Colon (tissue), 2 donors: Measurements from ENCODE around the gene KIAA1614.

ENCODE experiments used
- FAIRE-seq: peaks from 2 replicates; lab custom pipeline; 2012; peaks lifted over from hg19 to GRCh38; lab: Jason Lieb, UNC
- donor health status: control.
- donor health status: control.

KIAA1614 gene

DNA sequence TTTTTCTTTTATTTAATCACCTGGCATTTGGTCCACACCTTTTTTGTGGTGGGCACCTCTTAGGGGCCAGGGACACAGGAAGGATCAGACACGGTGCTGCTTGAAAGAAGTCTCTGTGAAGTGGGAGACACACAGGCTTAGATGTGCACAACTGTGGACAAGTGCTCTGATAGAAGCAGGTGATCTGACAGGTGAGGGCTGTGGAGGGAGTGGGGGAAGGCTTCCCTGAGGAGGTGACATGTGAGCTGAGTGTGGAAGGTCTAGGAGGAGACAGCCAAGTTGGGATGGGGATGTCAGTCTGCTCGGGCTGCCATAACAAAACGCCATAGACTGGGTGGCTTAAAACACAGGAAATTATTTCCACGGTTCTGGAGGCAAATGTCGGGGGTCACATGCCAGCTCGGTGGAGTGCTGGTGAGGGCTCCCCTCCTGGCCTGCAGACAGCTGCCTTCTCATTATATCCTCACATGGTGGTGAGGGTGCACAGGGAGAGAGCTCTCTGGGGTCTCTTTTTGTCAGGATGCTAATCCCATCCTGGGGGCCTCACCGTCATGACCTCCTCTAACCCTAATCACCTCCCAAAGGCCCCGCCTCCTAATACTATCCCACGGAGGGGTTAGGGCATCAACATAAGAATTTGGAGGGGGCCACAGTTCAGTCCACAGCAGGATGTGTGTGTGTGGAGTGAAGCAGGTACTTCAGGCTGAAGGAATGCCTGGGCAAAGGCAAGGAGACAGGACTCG lies 5.2 kb upstream of the KIAA1614 start:
- FAIRE-seq = no peak

GRCh38 chr1:180908074-180908765 lies 4.5 kb upstream of the KIAA1614 start:
- FAIRE-seq = no peak

- no peak for FAIRE-seq
Observed at GRCh38 chr1:180909005-180909414, 3.7 kb upstream of the KIAA1614 start.

DNA sequence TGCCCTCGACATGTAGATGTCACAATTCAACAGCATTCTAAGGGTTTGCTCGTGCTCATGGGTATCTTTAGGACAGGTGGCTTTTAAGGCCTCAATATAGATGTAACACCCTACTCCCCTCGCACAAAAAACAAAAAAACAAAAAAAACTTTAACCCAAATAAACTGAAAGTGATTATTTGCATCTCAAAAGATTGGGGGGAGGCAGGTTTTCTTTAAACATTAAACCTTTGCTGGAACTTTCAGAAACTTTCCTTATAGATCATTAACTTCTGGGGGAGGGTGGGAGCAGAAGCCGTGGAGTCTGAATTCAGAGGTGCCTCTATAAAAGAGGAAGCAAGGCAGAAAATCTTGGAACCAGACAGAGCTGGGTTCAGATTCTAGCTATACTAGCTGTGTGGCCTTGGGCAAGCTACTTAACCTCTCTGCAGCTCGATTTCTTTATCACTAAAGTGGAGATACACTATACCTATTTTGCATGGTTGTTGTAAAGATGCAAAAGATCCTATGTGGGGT lies 3.2 kb upstream of the KIAA1614 start:
- no peak for FAIRE-seq

DNA sequence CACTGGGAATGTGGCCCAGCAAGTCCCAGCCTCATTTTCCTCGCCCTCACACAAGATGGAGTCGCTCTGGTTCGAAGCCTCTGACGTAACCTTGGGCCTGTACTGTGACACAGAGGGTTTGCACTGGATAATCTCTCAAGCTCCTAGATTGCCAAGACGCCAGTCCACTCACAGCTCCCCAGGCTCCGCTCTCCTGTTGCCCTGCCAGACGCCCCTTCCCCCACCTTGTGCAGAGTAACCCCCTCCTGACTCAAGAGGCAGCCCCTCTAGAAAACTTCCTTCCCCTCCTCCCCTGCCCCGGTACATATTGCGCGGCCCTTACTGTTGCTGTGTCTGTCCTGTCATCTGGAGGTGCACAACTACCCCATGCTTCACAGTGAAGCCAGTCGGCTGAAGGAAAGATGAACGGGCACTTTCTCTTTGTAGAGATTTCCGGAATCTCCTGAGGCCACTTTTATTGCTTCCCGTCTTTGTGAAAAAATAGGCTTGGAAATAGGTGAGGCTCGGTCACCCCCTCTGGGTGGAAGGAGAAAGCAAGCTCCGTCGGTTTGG lies 981 bp upstream of the KIAA1614 start:
- no peak for FAIRE-seq

- FAIRE-seq = no peak
Observed at GRCh38 chr1:180912211-180912800, 391 bp upstream of the KIAA1614 start.

DNA sequence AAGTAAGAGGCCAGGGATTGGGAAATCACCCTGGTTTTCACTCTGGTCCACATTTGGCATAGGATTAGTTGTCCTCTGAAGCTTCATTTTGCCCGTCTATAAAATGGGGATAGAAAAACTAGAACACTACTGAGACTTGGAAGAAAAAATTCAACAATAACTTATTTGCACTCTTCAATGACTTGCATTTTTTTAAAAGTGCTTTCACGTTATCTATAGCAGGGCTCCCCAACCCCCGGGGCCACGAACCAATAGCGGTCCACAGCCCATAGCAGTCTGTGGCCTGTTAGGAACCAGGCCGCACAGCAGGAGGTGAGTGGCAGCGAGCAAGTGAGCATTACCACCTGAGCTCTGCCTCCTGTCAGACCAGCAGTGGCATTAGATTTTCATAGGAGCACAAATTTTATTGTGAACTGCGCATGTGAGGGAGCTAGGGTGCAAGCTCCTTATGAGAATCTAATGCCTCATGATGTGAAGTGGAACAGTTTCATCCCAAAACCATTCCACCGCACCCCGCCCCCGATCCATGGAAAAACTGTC lies 2.8 kb downstream of the KIAA1614 start:
- FAIRE-seq = no peak

DNA sequence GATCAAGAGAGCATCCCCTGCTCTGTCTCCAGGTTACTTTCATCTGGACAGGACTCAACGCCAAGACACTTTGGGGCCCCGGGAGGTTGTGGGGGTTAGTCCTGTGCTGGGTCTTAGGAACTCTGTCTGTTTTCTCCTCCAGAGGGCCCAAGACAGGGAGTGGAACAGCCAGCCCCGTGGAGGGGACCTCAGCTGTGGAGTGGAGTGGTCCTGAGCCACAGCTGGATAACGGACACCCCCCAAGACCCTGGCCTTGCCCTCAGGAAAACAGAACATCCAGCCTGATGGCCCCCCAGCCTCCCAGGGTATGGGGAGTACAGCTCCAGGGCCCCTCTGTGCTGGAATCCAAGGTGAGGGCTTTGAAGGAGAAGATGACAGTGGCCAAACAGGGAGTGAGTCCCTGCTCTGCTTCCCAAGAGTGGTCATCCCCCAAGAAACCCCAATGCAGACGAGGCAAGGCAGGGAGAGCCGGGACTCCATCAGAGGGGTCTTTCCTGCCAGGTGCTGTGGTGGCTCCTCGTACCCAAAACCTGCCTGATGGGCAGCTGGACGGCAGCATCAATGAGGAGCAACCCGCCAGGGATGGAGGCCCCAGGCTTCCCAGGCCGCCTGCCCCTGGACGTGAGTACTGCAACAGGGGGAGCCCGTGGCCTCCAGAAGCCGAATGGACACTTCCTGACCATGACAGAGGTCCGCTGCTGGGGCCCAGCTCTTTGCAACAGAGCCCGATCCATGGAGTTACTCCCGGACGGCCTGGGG lies 3.5 kb downstream of the KIAA1614 start:
- FAIRE-seq = no peak

DNA sequence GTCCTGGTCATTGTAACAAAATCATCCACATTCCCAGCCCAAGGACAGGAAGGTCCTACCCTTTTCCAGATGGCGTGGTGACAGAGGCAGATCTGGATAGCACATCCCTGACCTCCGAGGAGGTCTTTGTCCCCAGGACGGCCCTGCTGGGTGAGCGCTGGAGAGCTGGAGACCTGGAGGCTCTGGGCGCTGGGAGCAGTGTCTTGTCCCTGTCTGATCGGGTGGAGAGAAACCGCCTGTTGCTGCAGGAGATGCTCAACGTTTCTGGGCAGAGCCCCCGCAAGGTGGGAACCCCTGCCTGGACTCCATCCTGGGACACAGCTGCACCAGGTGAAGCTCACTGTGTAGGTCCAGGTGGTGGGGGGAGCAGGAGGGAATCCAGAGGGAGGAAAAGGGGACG lies 4.1 kb downstream of the KIAA1614 start:
- FAIRE-seq = no peak

GRCh38 chr1:180917306-180918065 lies 4.8 kb downstream of the KIAA1614 start:
- no peak for FAIRE-seq

DNA sequence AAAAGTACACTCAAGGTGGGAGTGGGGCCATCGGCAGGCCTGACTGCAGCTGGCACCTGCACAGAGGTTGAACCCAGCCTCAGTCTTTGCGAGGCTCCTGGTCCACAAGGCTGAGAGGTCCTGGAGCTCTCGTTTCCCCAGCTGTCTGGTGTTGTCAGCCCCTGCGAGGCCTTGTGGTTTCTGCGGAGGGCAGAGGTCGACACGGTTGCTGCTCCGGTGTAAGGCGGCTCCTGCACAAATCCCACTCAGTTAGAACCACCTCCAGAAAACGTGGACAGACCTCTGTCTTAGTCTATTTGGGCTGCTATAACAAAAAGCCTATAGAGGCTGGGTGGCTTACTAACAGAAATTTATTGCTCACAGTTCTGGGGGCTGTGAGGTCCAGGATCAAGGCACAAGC lies 5.8 kb downstream of the KIAA1614 start:
- no peak for FAIRE-seq

GRCh38 chr1:180919183-180919700 lies 6.5 kb downstream of the KIAA1614 start:
- FAIRE-seq = no peak

DNA sequence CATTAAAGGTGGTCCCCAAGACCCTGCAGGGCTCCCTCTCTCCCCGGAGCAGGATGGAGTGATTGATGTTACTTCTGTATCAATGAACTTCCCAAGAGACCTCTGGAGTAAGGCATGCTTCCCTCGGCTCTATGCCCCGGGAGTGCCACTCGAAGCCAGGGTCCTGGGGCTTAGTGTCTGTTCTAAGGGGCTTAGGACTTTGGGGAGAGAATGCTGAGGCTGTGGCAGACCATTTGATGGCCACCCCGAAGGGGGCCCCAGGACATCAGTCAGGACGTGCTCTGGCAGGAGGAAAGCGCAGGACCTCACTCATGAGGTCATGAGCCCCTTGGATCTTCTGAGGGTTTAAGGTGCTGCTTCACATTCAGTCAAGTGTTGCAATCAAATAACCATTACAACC lies 7.5 kb downstream of the KIAA1614 start:
- no peak for FAIRE-seq

DNA sequence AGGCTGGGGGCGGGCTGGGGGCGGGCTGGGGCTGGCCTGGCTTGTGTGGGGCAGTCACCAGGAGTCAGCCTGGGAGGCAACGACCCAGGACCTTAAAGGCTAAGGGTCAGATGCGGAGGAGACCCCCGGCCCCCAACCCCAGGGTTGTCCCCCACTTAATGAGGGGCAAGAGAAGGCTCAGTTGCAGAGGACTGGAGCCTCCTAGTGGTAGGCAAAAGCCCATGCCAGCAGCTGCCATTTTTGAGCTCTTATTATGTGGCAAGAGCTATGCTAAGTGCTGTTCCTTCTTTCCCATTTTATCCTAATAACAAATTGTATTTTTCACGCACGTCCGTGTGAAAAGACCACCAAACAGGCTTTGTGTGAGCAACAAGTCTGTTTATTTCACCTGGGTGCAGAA lies 8.0 kb downstream of the KIAA1614 start:
- FAIRE-seq = no peak

DNA sequence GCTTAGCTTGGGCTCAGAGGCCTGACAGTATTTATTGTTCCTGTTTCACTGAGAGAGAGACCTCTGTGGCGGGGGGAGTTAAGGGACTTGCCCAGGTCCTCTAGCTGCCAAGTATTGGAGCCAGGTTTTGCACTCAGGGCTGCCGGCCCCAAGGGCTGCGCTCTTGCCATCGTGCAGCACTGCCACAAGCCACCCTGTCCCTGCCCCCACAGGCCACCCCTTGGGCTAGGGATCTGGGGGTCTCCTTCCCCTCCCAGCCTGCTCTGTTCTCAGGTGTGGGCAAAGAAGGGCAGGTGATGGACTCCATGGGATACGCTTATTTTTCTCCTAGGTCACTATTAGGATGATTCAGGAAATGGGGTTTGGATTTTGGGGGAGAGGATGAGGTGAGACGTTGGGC lies 8.7 kb downstream of the KIAA1614 start:
- no peak for FAIRE-seq

DNA sequence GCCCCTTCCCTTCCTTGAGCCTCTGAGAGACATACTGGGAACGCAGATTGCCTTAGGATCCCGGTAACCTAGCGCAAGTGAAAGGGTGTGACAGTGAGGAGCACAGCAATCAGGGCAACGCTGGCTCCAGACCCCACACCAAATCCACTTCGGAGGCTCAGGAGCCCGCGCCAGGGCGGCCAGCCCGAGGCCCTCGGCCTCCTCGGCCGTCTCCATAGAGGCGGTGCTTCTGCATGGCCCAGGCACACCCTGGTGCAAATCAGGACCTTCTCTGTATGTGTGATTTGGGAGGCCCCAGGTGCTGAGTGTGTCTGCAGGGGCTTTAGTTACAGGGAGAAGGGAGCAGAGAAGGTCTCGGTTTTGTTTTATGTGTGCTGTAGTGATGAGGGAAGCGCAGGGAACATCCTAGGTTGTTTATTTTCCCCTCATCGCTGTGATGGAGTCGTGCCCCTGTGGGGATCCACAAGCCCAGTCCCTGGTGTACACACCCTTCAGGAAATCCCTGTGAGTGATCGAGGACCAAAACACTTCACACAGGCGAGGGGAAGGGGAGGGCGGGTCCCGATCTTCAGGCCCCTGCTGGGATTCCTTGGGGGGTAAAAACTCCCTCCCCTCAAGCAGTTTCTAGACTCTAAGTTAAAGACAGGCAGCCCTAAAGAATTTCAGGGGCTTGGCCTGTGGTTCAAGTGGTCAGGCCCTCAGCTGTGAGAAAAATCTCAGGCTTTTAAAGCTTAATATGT lies 9.4 kb downstream of the KIAA1614 start:
- FAIRE-seq = no peak

DNA sequence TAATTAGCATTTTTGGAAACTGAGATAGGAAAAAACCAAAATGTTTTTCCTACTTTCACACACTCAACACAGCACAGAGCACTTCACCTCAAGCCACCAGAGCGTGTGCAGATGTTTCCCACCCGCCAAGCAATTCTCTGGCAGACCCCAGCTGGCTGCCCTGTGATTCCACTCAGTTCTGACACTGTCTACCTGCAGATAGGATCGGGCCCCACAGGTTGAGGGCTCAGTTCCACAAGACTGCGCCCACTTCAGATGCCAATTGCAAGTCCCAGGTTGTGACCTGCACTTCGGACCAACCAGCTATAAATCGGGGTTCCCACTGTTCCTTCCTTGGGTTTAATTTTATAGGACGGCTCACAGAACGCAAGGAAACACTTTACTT lies 9.9 kb downstream of the KIAA1614 start:
- FAIRE-seq = no peak

DNA sequence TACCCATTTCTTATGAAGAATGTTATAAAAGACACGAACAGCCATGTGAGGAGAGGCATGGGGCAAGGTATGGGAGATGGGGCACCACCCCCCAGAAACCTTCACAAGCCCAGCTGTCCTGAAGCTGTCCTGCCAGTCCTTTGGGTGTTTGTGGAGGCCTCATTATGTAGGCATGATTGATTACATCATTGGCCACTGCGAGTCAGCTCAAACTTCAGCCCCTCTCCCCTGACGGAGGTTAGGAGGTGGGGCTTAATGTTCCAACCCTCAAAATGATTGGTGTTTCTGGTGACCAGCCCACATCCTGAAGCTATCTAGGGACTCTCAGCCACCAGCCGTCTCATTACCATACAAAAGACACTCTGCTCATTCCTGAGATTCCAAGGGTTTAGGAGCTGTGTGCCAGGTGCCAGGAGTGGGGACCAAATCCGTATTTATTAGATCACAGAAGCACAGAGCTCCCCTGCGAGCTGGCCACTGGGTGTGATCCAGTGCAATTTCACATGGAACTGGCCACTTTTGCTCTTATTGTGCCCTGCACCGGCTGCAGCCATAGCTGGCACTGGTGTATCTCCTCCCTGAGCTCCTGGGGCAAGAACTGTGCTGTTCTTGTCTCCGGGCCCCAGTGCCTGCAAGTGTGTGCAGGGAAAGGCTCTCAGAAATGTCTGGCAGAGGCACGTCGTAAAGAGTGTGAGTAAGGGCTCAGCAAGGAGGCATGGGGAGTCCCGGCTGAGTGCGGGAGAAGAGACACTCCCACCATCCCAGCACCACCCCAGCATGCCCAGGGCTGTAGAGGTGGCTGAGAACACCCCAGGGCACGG lies 10.5 kb downstream of the KIAA1614 start:
- FAIRE-seq = no peak

- no peak for FAIRE-seq
Observed at GRCh38 chr1:180923887-180924286, 11.2 kb downstream of the KIAA1614 start.
